Hepatocyte (in vitro differentiated cells): ENCODE results near the gene TRPC4AP.

ENCODE experiments used
- EZH2 ChIP-seq: fragments of 200-600 bp; sonication (generic); IDR thresholded peaks from 2 replicates; pipeline ENCODE4 v1.6.1; 2016; ENCODE audit warnings: antibody characterized with exemption, mild to moderate bottlenecking, borderline replicate concordance
- TF ChIP-seq, protein P1 (sequence below): fragments of 200-600 bp; sonication (generic); IDR thresholded peaks from 2 replicates; pipeline ENCODE4 v1.5.1; 2016; ENCODE audit warnings: antibody characterized with exemption, mild to moderate bottlenecking; ENCODE audit not compliant: poor library complexity

DNA sequence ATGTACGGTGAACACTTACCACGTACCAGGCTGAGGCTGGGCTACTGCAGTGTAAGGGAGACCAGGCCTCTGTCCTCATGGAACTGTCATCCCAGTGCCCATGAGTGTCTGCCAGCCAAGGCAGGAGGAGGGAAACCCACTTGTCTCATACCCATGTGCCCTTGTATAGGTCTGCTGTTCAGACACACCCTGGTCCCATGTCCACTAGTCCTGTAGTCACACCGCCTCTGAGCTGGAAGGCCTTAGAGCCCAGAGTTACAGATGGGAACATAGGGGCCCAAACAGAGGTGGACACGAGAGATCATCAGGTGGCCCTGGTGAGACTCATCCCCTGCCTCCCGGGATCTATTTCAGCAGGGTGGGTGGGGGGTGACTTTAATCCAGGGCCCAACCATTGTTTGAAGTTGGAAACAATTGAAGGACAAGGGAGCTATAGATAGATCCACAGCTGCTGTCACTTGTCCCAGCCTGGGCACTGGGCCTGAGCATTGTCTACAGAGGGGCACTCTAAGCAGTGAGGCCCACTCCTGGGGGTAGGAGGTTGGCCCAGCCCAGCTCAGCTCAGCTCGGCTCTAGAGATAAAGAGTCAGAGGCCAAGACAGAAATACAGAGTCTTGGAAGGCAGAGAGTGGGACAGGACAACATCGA lies 122.3 kb downstream of the TRPC4AP start:
- TF ChIP-seq, protein P1, sequence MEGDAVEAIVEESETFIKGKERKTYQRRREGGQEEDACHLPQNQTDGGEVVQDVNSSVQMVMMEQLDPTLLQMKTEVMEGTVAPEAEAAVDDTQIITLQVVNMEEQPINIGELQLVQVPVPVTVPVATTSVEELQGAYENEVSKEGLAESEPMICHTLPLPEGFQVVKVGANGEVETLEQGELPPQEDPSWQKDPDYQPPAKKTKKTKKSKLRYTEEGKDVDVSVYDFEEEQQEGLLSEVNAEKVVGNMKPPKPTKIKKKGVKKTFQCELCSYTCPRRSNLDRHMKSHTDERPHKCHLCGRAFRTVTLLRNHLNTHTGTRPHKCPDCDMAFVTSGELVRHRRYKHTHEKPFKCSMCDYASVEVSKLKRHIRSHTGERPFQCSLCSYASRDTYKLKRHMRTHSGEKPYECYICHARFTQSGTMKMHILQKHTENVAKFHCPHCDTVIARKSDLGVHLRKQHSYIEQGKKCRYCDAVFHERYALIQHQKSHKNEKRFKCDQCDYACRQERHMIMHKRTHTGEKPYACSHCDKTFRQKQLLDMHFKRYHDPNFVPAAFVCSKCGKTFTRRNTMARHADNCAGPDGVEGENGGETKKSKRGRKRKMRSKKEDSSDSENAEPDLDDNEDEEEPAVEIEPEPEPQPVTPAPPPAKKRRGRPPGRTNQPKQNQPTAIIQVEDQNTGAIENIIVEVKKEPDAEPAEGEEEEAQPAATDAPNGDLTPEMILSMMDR, result no peak
- TF ChIP-seq EZH2, result no peak
